SK-N-SH (cell line): Measurements from ENCODE around the gene GAS7. TPM values are rescaled to one million over a fixed set of nuclear protein-coding genes. Genes with fewer than 3 reads are reported as not detected.

Experiments
- CTCF ChIA-PET: fragments of 300-600, 350-600 bp; formaldehyde crosslinking; extraction: SDS; loops from one replicate; lab custom pipeline; 2021; lab: Yijun Ruan, JAX
- POLR2A ChIA-PET: fragments of 350-600 bp; sonication (Branson Sonifier 250); formaldehyde crosslinking; extraction: SDS; loops from one replicate; lab custom pipeline; 2020; ENCODE audit warnings: antibody characterized with exemption, inconsistent platforms; lab: Yijun Ruan, JAX
- DNase-seq: peaks from one replicate; pipeline ENCODE4 v3.0.0; 2012
- H2AFZ ChIP-seq: fragments of 200-600 bp; sonication (generic); 2 replicates; pipeline ENCODE4 v1.8.1; 2016; ENCODE audit warnings: antibody characterized with exemption, mild to moderate bottlenecking, low read depth
- H3F3A ChIP-seq: fragments of 200-600 bp; sonication (generic); replicated peaks from 2 replicates; pipeline ENCODE3; 2016; ENCODE audit warnings: antibody characterized with exemption, mild to moderate bottlenecking; ENCODE audit not compliant: insufficient read depth
- H3K27ac ChIP-seq, 2 experiments: fragments of 200-500 bp in 1 of 2; fragments of 200-600 bp in 1 of 2; sonication (Bioruptor generic) in 1 of 2; sonication (generic), shearing (Covaris generic) in 1 of 2; 2 replicates each; pipeline versions ENCODE4 v1.5.1 to v1.6.1; 2014 to 2016; ENCODE audit warnings: low read depth in 2 of 2, inconsistent platforms in 1 of 2, low read length in 1 of 2, mild to moderate bottlenecking in 1 of 2, mixed read lengths in 1 of 2
- H3K27me3 ChIP-seq: fragments of 200-600 bp; sonication (generic), shearing (Covaris generic); 2 replicates; pipeline ENCODE4 v1.6.1; 2016; ENCODE audit warnings: mixed run types; ENCODE audit not compliant: insufficient read depth
- H3K36me3 ChIP-seq, 2 experiments: fragments of 200-500 bp in 1 of 2; fragments of 200-600 bp in 1 of 2; sonication (Bioruptor generic) in 1 of 2; sonication (generic) in 1 of 2; replicated peaks in 1 of 2; 2 replicates each; pipeline versions ENCODE3 to v1.5.1; 2014 to 2016; ENCODE audit warnings: low read length in 1 of 2, mild to moderate bottlenecking in 1 of 2; ENCODE audit not compliant: insufficient read depth in 2 of 2, control insufficient read depth in 1 of 2
- H3K4me1 ChIP-seq, 2 experiments: fragments of 200-500 bp in 1 of 2; fragments of 200-600 bp in 1 of 2; sonication (Bioruptor generic) in 1 of 2; sonication (generic), shearing (Covaris generic) in 1 of 2; 2 replicates each; pipeline versions ENCODE4 v1.5.1 to v1.6.1; 2014 to 2016; ENCODE audit warnings: low read depth in 1 of 2, low read length in 1 of 2, mixed run types in 1 of 2; ENCODE audit not compliant: insufficient read depth in 2 of 2, control insufficient read depth in 1 of 2
- H3K4me2 ChIP-seq: fragments of 200-600 bp; sonication (generic), shearing (Covaris generic); 2 replicates; pipeline ENCODE4 v1.6.1; 2017; ENCODE audit warnings: mixed run types
- H3K4me3 ChIP-seq, 2 experiments: fragments of 200-500 bp in 1 of 2; fragments of 200-600 bp in 1 of 2; sonication (Bioruptor generic) in 1 of 2; sonication (generic), shearing (Covaris generic) in 1 of 2; 2 replicates each; pipeline versions ENCODE4 v1.5.1 to v1.8.1; 2014 to 2016; ENCODE audit warnings: low read depth in 2 of 2, inconsistent platforms in 1 of 2, low read length in 1 of 2, mild to moderate bottlenecking in 1 of 2, mixed read lengths in 1 of 2, moderate library complexity in 1 of 2
- H3K79me2 ChIP-seq: fragments of 200-600 bp; sonication (generic); 2 replicates; pipeline ENCODE4 v1.8.1; 2017; ENCODE audit warnings: mild to moderate bottlenecking; ENCODE audit not compliant: insufficient read depth
- H3K9ac ChIP-seq: fragments of 200-600 bp; sonication (generic); 2 replicates; pipeline ENCODE4 v1.6.1; 2017; ENCODE audit warnings: mixed run types
- H3K9me2 ChIP-seq: fragments of 200-600 bp; sonication (generic); 2 replicates; pipeline ENCODE4 v1.6.1; 2017; ENCODE audit warnings: mixed run types
- H3K9me3 ChIP-seq: fragments of 200-600 bp; sonication (generic); 2 replicates; pipeline ENCODE4 v1.6.1; 2017; ENCODE audit warnings: mixed run types, mild to moderate bottlenecking, moderate library complexity
- H4K20me1 ChIP-seq: fragments of 200-600 bp; sonication (generic); 2 replicates; pipeline ENCODE4 v1.6.1; 2017; ENCODE audit warnings: mild to moderate bottlenecking, mixed run types; ENCODE audit not compliant: insufficient read depth
- CTCF ChIP-seq: fragments of 200-600 bp; sonication (generic); IDR thresholded peaks from 2 replicates; pipeline ENCODE4 v1.6.1; 2017; ENCODE audit warnings: antibody characterized with exemption, mild to moderate bottlenecking, moderate library complexity
- ELF1 ChIP-seq: IDR thresholded peaks from 2 replicates; pipeline ENCODE4 v1.4.0; 2012
- EP300 ChIP-seq, 2 experiments: IDR thresholded peaks; 2 replicates each; pipeline versions ENCODE4 v1.4.0 to v1.6.1; 2012; ENCODE audit warnings: borderline replicate concordance in 1 of 2, low read depth in 1 of 2, low read length in 1 of 2
- FOSL2 ChIP-seq: IDR thresholded peaks from 2 replicates; pipeline ENCODE4 v1.4.0; 2012; ENCODE audit warnings: low read depth, mild to moderate bottlenecking, moderate library complexity, borderline replicate concordance
- FOXJ3 ChIP-seq: sonication (generic); formaldehyde crosslinking; IDR thresholded peaks from 2 replicates; pipeline ENCODE4 v1.5.1; 2020; ENCODE audit warnings: mild to moderate bottlenecking, missing genetic modification reagents
- GABPA ChIP-seq: IDR thresholded peaks from 2 replicates; pipeline ENCODE4 v1.4.0; 2012; ENCODE audit warnings: low read depth, mild to moderate bottlenecking
- GATA2 ChIP-seq: sonication (generic); formaldehyde crosslinking; IDR thresholded peaks from 2 replicates; pipeline ENCODE4 v1.5.0; 2020; ENCODE audit warnings: mild to moderate bottlenecking, missing genetic modification reagents
- IRF3 ChIP-seq: fragments of 150-350 bp; IDR thresholded peaks from 2 replicates; pipeline ENCODE4 v1.6.1; 2016; ENCODE audit warnings: mild to moderate bottlenecking, low read depth, low read length
- MAX ChIP-seq: IDR thresholded peaks from 2 replicates; pipeline ENCODE4 v1.4.0; 2012; ENCODE audit warnings: low read depth
- NRF1 ChIP-seq: IDR thresholded peaks from 2 replicates; pipeline ENCODE4 v1.6.1; 2012; ENCODE audit warnings: low read depth, mild to moderate bottlenecking, low read length
- POLR2AphosphoS5 ChIP-seq: IDR thresholded peaks from 2 replicates; pipeline ENCODE4 v1.6.1; 2012; ENCODE audit warnings: low read depth, low read length
- RCOR1 ChIP-seq: fragments of 150-350 bp; IDR thresholded peaks from 2 replicates; pipeline ENCODE4 v1.6.1; 2017; ENCODE audit warnings: antibody characterized with exemption, low read length
- TCF12 ChIP-seq: IDR thresholded peaks from 2 replicates; pipeline ENCODE4 v1.4.0; 2012
- WGBS: methylation state at CpG from one replicate; pipeline ENCODE4 v1.1.6; 2017; ENCODE audit warnings: low lambda C conversion rate; 5-methylcytosine and 5-hydroxymethylcytosine counted together
- polyA plus RNA-seq, 3 experiments: library from polyadenylated mRNA; depleted of rRNA; stranded (reverse); fragments of >200 nt; gene quantifications; 2 replicates each; pipeline ENCODE4 v1.2.3, GENCODE V29; 2012

The GAS7 gene
- polyA plus RNA-seq, 1 of the 3 experiments (the other 2 are of a cell fraction): 0.12 TPM

DNA sequence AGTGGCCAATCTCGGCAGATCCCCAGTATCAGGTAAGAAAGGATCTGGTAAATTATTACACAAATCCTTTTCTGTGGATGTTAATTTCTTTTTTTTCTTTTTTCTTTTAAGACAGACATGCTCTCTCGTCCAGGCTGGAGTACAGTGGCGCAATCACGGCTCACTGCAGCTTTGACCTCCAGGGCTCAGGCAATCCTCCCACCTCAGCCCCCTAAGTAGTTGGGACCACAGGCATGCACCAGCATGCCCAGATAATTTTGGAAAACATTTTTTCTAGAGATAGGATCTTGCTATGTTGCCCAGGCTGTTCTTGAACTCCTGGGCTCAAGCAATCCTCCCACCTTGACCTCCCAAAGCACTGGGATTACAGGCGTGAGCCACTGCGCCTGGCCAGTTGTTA is 54.0 kb downstream of the GAS7 start:
- 40% methylated on average over 6 of the region's 6 CpGs for WGBS
- POLR2A ChIA-PET: no interaction called here
- no peak for TF ChIP-seq POLR2AphosphoS5
- TF ChIP-seq FOSL2: no peak
- TF ChIP-seq EP300 (IDR thresholded peaks at IDR 0.05; ENCODE audit: borderline replicate concordance in 1 of 2, low read depth in 1 of 2, low read length in 1 of 2): no peak
- TF ChIP-seq ELF1: no peak
- TF ChIP-seq NRF1: no peak
- H3F3A ChIP-seq: no peaks in the 10 kb centered on the region
- no peaks in the 10 kb centered on the region for H3K9me3 ChIP-seq
- no peak for DNase-seq
- H3K9ac ChIP-seq: no peak overlapping the region
- peaks cover 8% of the 10 kb centered on the region; the same call in 1 of the 2 replicates for H3K27me3 ChIP-seq
- no peaks in the 10 kb centered on the region for H3K9me2 ChIP-seq
- CTCF ChIA-PET: no interaction called here
- H2AFZ ChIP-seq: no peak overlapping the region
- no peaks in the 10 kb centered on the region for H3K79me2 ChIP-seq
- no peak overlapping the region for H3K4me2 ChIP-seq
- H3K27ac ChIP-seq: no peak overlapping the region
- no peak overlapping the region for H3K4me3 ChIP-seq
- H3K36me3 ChIP-seq: no peaks in the 10 kb centered on the region
- H4K20me1 ChIP-seq: no peaks in the 10 kb centered on the region
- no peaks in the 10 kb centered on the region; a peak in 1 of 4 replicates for H3K4me1 ChIP-seq

DNA sequence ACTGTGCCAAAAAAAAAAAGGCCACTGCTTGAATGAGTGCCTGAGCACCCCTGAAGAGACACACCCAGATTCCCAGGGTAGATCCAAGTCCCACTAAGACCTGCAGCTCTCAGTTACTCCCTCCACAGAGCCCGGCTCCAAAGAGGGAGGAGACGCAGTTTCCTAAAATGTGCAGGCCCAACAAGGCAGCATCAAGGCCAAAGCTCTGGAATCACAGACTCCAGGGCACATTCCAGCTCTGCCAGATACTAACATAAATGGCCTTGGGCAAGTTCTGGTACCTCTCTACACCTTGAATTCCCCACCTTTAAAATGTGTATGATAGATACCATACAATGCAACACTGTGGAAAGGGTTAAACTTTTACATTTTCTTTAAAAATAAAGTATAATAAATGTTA is 57.0 kb downstream of the GAS7 start:
- H3F3A ChIP-seq: no peaks in the 10 kb centered on the region
- no peak overlapping the region for H3K4me3 ChIP-seq
- H3K27ac ChIP-seq: no peak overlapping the region
- H3K9me2 ChIP-seq: no peaks in the 10 kb centered on the region
- H3K9ac ChIP-seq: no peak overlapping the region
- no peak for TF ChIP-seq POLR2AphosphoS5
- no peak for TF ChIP-seq FOXJ3
- no peak for TF ChIP-seq IRF3
- no peak for TF ChIP-seq TCF12
- no peak for TF ChIP-seq EP300 (IDR thresholded peaks at IDR 0.05; ENCODE audit: borderline replicate concordance in 1 of 2, low read depth in 1 of 2, low read length in 1 of 2)
- TF ChIP-seq ELF1: no peak
- TF ChIP-seq CTCF: no peak
- no peak for TF ChIP-seq FOSL2
- TF ChIP-seq GABPA: no peak
- TF ChIP-seq MAX: no peak
- TF ChIP-seq RCOR1: no peak
- TF ChIP-seq GATA2: no peak
- H2AFZ ChIP-seq: no peak overlapping the region
- no peaks in the 10 kb centered on the region for H3K9me3 ChIP-seq
- CTCF ChIA-PET: no interaction called here
- H3K27me3 ChIP-seq: no peaks in the 10 kb centered on the region; the same call in 1 of the 2 replicates
- 70% methylated on average over 2 of the region's 2 CpGs for WGBS
- H4K20me1 ChIP-seq: no peaks in the 10 kb centered on the region
- POLR2A ChIA-PET: no interaction called here
- peaks cover 0 to under 1% of the 10 kb centered on the region in 2 experiments; a peak in 1 of 4 replicates for H3K4me1 ChIP-seq
- H3K79me2 ChIP-seq: no peaks in the 10 kb centered on the region
- H3K36me3 ChIP-seq: no peaks in the 10 kb centered on the region
- no peak overlapping the region for H3K4me2 ChIP-seq
- DNase-seq: no peak
